HL-60/S4 treated with phorbol 12-myristate 13-acetate at 8.2 ng/mL for 4 days and 3 days (cell line): ENCODE results near the gene KL.

ENCODE experiments used
- in situ Hi-C: fragments of 300-500 bp; cut with MboI; formaldehyde crosslinking; loops from 2 replicates; pipeline ENCODE4 v1.15.0; 2022; ENCODE audit warnings: low sequenced_read_pairs

KL gene

GRCh38 chr13:33016414-33017322, at the start of gene KL:
Gene KL (plus strand): TSS chr13:33016423. CDS start chr13:33016441, 18 bp downstream.
- in situ Hi-C loops, result no loop called here

- in situ Hi-C loops, result no loop called here
These were observed 48.5 kb upstream of the KL start for GRCh38 chr13:32967584-32968182.

DNA sequence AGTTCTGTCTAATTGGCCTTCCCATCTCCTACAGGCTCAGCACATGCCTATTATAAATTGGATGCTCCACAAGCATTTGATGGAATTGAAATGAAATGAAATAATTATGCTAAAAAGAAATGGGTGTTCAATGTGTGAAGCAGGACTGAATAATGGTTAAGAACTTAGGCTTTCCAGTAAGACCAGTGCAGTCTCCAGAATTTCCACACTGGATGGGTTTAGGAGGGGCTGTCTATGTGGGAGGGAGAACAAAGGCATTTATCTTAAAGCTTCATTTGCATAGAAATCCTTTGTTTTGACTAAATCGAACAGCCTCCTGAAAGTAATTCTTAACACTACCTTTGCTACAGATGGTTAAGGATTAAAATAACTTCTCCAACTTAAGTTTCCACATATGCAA, 47.9 kb upstream of the KL start:
- in situ Hi-C loops, result no loop called here

DNA sequence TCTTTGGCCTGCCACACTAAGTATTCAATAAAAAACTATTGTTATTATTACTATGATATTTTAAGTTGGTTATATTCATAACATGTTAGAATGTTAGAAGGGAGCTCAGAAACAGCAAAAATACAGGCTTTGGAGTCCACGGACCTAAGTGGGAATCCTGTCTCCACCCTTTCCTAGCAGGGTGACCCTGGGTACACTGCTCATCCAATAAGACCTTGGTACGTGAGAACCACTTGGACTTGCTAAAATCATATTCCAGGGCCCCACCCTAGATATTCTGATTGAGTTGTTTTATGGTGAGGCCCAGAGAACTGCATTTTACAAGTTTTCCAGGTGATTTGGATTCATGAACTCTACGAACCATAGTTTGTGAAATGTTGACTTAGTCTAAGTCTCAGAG, 47.4 kb upstream of the KL start:
- in situ Hi-C loops, result no loop called here

DNA sequence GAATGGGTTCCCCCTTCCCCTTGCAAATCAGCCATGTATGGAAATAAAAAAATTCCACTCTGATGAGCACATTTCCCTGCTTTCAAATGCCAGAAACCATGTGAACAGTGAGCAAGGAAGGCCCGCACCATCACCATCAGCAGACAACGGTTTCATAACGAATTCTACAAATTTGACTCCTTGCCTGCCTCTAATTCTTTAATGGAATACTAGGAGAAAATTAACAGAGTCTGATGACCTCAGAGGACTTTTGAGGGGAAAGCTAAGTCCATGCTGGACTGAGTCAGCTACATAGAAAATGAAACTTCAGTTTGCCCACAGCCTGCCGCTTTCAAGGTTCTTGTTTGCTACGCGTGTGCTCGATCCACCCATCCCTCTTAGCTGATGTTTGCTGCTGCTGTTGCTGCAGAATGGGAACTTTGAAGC, 46.7 kb upstream of the KL start:
- in situ Hi-C loops, result no loop called here

DNA sequence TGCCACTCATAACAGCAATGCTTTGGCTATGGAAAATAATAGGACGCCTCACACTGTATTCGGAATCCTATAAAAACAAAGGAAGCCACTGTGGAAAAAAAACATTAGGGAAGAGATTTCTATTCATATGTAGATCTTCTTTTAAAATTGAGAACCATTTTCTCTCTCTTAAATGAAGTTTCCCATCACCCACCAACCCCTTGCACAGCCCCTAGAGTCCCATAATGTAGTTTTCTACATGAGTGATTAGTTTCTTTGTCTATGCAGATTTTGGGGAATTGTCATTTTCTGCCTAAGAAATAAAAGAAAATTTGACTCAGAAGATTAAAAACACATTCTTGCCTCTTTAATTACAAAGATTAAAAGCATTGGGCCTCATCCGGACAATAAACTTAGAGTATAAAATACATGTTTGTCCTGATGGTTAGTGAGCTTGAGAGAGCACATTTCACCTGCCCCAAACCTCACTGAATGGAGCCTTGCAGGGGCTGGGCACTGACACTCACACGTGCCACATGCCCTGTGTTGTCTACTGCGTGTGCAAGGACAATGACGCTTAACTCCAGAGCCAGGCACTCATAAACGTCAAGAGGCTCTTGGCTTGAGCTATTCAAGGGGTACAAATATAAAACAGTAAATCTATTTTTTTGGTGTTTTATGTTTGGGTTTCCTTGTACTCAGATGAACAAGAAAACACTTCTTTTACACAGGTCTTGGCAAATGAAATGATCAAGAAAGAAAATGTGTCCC, 40.0 kb upstream of the KL start:
- in situ Hi-C loops, result no loop called here

GRCh38 chr13:32976912-32977311, 39.3 kb upstream of the KL start:
- in situ Hi-C loops, result no loop called here

DNA sequence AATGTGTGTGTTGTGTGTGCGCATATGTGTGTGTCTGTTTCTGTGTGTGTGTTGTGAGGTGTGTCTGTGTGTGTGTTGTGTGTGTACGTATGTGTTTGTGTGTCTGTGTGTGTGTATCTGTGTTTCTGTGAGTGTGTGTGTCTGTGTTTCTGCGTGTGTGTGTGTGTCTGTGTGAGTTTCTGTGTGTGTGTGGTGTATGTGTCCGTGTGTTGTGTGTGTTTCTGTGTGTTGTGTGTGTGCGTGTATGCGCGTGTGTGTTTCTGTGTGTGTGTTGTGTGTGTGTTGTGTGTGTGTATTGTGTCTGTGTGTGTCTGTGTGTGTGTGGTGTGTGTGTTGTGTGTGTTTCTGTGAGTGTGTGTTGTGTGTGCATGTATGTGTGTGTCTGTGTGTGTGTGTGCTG, 38.9 kb upstream of the KL start:
- in situ Hi-C loops, result no loop called here

GRCh38 chr13:32978278-32978677, 37.9 kb upstream of the KL start:
- in situ Hi-C loops, result no loop called here

- in situ Hi-C loops, result no loop called here
These were observed 33.2 kb upstream of the KL start for GRCh38 chr13:32983058-32983457.

DNA sequence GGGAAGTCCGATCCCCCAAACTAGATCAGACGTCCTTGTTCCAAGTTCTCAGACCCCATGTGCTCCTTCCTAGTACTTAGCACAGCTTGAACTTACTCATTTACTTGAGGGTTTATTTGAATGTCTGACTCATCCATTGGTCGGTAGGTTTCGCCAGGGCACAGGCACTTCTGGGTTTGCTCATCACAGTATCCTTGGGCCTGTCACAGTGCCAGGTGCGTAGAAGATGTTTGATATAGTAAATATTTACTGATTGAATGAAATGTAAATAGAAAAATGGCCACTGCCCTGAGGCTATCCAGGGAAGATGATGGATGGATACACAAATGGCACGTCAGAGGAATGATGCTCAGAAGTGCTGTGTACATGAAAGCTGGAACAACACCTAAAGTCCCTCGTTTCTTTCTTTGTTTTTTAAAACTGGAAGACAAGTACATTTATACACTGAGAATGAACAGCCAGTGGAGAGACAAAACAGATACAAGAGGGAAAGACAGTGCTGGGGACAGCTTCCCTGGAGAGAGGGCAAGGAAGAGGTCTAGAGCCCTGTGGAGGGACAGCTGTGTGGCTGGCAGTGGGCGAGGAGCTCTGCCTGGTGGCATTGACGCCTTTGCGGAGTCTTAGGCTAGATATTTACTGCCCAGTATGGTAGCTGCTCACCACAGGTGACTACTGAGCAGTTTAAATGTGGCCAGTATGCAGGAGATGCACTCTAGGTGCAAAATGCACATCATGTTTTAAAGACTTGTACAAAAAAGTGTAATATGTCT, 31.2 kb upstream of the KL start:
- in situ Hi-C loops, result no loop called here

- in situ Hi-C loops, result no loop called here
These were observed 29.7 kb upstream of the KL start for GRCh38 chr13:32986552-32986951.

GRCh38 chr13:32987462-32987861, 28.8 kb upstream of the KL start:
- in situ Hi-C loops, result no loop called here

DNA sequence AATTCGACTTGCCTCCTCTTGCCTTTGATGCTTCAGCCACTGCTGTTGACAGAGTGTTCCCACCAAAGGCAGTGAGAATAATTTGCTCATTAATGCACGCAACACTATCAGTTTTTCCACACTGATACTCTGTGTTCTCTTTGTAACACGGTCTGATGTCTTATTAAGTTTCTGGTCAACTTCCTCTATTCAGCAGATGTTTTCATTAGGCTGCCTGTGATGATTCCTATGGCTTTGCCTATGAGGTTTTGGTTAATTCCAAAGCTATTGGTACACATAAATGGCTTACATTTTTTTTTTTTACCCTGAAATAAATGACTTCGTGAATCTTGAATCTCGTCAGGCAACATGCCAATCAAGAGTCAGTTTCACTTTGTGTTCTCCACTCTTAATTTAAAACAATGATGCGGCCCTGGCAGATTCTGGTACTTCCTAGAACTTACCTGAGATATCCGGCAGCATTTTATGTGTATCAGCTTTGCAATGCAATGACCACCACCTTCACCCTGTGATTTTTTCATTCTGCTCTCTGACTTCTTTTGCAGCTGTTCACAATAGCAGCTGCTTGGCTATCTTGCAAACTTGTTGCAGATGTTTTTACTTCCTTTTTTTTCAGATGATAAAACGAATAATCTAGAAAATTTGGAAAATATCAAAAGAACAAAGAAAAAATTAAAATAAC, 27.5 kb upstream of the KL start:
- in situ Hi-C loops, result no loop called here

- in situ Hi-C loops, result no loop called here
These were observed 26.9 kb upstream of the KL start for GRCh38 chr13:32989290-32989667.

GRCh38 chr13:32989942-32990341, 26.3 kb upstream of the KL start:
- in situ Hi-C loops, result no loop called here

- in situ Hi-C loops, result no loop called here
These were observed 23.1 kb upstream of the KL start for GRCh38 chr13:32993145-32993544.

GRCh38 chr13:32997399-32997798, 18.8 kb upstream of the KL start:
- in situ Hi-C loops, result no loop called here

DNA sequence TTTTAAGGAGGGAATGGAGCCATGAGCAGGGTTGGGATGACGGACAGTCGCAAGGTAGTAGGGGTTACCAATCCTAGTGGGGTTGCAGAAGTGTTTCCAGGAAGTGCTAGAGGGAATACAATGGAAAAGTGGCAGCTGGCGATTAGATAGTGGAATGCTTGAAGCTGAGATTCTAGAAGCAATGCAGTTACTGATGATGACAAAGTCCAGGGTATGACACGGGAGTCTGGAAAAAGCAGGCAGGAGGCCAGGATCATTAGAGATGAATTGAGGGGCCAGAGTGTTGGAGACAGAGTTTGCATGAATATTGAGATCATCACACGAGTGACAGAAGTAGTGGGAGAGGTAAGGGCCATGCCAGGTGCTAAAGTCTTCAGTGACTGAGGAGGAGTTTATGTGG, 17.3 kb upstream of the KL start:
- in situ Hi-C loops, result no loop called here

DNA sequence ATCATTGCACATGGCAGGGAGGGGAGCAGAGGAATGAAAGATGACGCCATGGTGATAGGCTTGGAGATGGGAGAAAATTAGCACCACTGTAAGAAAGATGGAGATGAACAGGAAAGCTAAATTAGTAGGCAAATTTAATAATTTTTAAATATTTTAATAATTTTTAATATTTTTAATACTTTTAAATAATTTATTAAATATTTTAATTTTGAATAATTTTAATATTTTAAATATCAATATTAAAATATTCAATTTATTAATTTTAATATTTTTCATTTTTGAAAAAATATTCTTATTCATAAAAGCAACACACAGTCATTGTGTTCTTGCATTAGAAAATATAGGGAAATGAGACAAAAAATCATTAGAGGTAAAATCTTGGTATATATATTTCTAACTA, 15.9 kb upstream of the KL start:
- in situ Hi-C loops, result no loop called here
